ENCODE measurements around the gene TNFSF15. TPM values are rescaled to one million over a fixed set of nuclear protein-coding genes. Genes with fewer than 3 reads are reported as not detected.

Gene TNFSF15
- total RNA-seq, 1 experiment from 2014 or later = not detected

DNA sequence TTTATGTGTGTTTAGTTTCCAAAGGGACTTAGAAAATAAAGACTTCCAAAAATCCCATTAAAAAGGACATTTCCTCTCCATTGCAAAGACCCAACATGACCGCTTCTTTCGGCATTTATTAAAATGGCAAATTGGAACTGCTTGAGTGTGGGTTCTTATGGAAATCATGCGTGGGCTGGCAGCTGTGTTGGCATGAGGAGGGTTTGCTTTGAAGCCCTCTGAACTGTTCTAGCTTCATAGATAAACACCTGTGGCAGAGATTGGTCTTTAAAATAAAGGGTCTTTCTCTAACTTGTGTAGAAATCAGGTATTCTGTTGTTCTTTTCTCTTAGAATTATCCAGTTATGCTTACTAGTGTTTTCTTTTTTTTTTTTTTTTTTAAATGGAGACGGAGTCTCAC lies 68.0 kb downstream of the TNFSF15 start (continued):
- TF ChIP-seq ELF1 (IDR thresholded peaks at IDR 0.05; ENCODE audit: borderline replicate concordance, low read depth) = no peak
- TF ChIP-seq EGR1 (IDR thresholded peaks at IDR 0.05; ENCODE audit: low read depth) = no peak
- TF ChIP-seq TCF7L2 (IDR thresholded peaks at IDR 0.05; ENCODE audit: borderline replicate concordance, extremely low read depth, insufficient read depth, insufficient read length) = no peak
- TF ChIP-seq, protein P1, sequence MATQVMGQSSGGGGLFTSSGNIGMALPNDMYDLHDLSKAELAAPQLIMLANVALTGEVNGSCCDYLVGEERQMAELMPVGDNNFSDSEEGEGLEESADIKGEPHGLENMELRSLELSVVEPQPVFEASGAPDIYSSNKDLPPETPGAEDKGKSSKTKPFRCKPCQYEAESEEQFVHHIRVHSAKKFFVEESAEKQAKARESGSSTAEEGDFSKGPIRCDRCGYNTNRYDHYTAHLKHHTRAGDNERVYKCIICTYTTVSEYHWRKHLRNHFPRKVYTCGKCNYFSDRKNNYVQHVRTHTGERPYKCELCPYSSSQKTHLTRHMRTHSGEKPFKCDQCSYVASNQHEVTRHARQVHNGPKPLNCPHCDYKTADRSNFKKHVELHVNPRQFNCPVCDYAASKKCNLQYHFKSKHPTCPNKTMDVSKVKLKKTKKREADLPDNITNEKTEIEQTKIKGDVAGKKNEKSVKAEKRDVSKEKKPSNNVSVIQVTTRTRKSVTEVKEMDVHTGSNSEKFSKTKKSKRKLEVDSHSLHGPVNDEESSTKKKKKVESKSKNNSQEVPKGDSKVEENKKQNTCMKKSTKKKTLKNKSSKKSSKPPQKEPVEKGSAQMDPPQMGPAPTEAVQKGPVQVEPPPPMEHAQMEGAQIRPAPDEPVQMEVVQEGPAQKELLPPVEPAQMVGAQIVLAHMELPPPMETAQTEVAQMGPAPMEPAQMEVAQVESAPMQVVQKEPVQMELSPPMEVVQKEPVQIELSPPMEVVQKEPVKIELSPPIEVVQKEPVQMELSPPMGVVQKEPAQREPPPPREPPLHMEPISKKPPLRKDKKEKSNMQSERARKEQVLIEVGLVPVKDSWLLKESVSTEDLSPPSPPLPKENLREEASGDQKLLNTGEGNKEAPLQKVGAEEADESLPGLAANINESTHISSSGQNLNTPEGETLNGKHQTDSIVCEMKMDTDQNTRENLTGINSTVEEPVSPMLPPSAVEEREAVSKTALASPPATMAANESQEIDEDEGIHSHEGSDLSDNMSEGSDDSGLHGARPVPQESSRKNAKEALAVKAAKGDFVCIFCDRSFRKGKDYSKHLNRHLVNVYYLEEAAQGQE (IDR thresholded peaks at IDR 0.05; ENCODE audit: low read depth) = no peak

DNA sequence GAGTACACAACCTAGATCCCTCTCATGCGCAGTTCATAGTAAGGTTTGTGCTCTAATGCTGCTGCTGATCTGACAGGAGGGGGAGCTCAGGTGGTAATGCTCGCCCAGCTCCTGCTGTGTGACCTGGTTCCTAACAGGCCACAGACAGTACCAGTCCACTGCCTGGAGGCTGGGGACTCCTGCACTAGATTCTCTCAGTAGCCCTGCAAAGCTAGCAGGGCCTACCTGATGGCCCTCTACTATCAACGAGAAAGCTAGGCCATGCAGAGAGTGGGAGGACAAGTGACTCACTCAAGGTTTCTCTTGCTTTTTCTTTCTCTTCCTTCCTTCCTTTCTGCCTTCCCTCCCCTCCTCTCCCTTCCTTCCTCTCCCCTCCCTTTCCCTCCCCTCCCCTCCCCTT lies 68.7 kb downstream of the TNFSF15 start:
- H2AFZ ChIP-seq (ENCODE audit: low read depth, low read length, poor library complexity, severe bottlenecking) = no peak overlapping the region
- no peak for TF ChIP-seq SP1 (IDR thresholded peaks at IDR 0.05; ENCODE audit: low read depth)
- TF ChIP-seq, protein P2, sequence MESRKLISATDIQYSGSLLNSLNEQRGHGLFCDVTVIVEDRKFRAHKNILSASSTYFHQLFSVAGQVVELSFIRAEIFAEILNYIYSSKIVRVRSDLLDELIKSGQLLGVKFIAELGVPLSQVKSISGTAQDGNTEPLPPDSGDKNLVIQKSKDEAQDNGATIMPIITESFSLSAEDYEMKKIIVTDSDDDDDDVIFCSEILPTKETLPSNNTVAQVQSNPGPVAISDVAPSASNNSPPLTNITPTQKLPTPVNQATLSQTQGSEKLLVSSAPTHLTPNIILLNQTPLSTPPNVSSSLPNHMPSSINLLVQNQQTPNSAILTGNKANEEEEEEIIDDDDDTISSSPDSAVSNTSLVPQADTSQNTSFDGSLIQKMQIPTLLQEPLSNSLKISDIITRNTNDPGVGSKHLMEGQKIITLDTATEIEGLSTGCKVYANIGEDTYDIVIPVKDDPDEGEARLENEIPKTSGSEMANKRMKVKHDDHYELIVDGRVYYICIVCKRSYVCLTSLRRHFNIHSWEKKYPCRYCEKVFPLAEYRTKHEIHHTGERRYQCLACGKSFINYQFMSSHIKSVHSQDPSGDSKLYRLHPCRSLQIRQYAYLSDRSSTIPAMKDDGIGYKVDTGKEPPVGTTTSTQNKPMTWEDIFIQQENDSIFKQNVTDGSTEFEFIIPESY (IDR thresholded peaks at IDR 0.05; ENCODE audit: extremely low read depth, insufficient replicate concordance, low read length) = no peak
- ATAC-seq (peak; percentile 11; the same call in 1 of the 2 replicates), DNase-seq (ENCODE audit: low read depth, low spot score) (no peak)
- no peaks in the 10 kb centered on the region for H3K79me2 ChIP-seq (ENCODE audit: insufficient read depth, low read length)
- H3K9ac ChIP-seq (ENCODE audit: low read length) = no peak overlapping the region
- H3K36me3 ChIP-seq (ENCODE audit: control insufficient read depth in 1 of 2, insufficient read depth in 2 of 2, low read length in 2 of 2) = no peaks in the 10 kb centered on the region
- POLR2A ChIA-PET = no interaction called here
- intact Hi-C loops (cut with micrococcal nuclease) = no loop called here
- CTCF ChIA-PET = interaction anchor here (1.4 to 5.9 kb wide), 2 partner anchors 170 to 174 kb away, joined by 3 to 49 read pairs; no protein-coding TSS in a partner anchor
- no TSS peak for BruUV-seq (replicated peaks)
- H3K9me2 ChIP-seq (ENCODE audit: insufficient read depth) = no peaks in the 10 kb centered on the region
- RAD21 ChIA-PET (ENCODE audit: low non-redundant PET in 1 of 2, low total read pairs in 2 of 2, uncharacterized antibody in 2 of 2, unreplicated experiment in 2 of 2) = no interaction called here
- no peaks in the 10 kb centered on the region for H4K20me1 ChIP-seq (ENCODE audit: insufficient read depth)
- no peaks in the 10 kb centered on the region for H3K9me3 ChIP-seq (ENCODE audit: control insufficient read depth in 1 of 2, insufficient read depth in 1 of 2, low read depth in 1 of 2, low read length in 2 of 2)
- H3K4me2 ChIP-seq (ENCODE audit: low read length) = no peak overlapping the region
- no peak overlapping the region for H3K4me3 ChIP-seq (replicated peaks in 1 of 2; ENCODE audit: low read depth in 1 of 2, low read length in 2 of 2)
- H3K27me3 ChIP-seq (ENCODE audit: insufficient read depth, low read length) = 0 out of 2 replicates have a peak, but pooled peaks cover 5% of the 10 kb centered on the region
- no peak overlapping the region for H3K27ac ChIP-seq (ENCODE audit: low read depth, low read length)
- peaks cover 4 to 12% of the 10 kb centered on the region in 2 experiments; a peak in 3 of 4 replicates for H3K4me1 ChIP-seq (ENCODE audit: control insufficient read depth in 1 of 2, insufficient read depth in 2 of 2, low read length in 2 of 2)
